HG02840 (cell line): ENCODE data around the gene PRSS36.
A peak's percentile ranks its signal among the peaks of the same experiment; 100 is the strongest.
"Not testable (repeated sequence)": the region's sequence is repeated elsewhere in the genome, so short reads cannot be mapped to it uniquely, and the experiment has no call there.

Source experiments
- ATAC-seq: cut with Tn5 transposase; IDR thresholded peaks from one replicate; pipeline ENCODE4 v1.9.1; 2021; ENCODE audit warnings: mild to moderate bottlenecking, moderate library complexity, moderate number of reproducible peaks; ENCODE audit not compliant: unreplicated experiment, low FRiP score

The PRSS36 gene

DNA sequence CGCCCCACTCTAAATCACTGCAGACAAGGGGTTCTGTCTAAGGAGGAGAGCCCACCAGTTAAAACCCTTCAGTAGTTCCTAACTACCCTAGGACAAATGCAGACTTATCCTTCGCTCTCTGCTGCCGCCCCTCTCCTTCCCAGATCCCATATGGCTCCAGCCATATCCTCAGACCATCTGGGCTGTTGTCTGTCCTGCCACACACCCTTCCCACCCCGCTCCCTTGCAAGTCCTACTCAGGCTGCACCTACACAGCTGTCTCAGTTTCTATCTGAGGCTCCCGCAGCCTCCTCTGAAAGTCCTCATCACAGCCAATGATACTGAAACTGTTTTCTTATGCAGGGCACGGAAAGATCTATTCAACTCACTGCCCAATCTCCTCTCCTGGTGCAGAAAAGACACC lies 42.4 kb downstream of the PRSS36 start:
- no peak for ATAC-seq

GRCh38 chr16:31106509-31107464 lies 43.1 kb downstream of the PRSS36 start:
- no peak for ATAC-seq

- ATAC-seq, result no peak
Observed at GRCh38 chr16:31105677-31106213, 44.1 kb downstream of the PRSS36 start.

- not testable (repeated sequence) for ATAC-seq
Observed at GRCh38 chr16:31100876-31101641, 48.8 kb downstream of the PRSS36 start.

DNA sequence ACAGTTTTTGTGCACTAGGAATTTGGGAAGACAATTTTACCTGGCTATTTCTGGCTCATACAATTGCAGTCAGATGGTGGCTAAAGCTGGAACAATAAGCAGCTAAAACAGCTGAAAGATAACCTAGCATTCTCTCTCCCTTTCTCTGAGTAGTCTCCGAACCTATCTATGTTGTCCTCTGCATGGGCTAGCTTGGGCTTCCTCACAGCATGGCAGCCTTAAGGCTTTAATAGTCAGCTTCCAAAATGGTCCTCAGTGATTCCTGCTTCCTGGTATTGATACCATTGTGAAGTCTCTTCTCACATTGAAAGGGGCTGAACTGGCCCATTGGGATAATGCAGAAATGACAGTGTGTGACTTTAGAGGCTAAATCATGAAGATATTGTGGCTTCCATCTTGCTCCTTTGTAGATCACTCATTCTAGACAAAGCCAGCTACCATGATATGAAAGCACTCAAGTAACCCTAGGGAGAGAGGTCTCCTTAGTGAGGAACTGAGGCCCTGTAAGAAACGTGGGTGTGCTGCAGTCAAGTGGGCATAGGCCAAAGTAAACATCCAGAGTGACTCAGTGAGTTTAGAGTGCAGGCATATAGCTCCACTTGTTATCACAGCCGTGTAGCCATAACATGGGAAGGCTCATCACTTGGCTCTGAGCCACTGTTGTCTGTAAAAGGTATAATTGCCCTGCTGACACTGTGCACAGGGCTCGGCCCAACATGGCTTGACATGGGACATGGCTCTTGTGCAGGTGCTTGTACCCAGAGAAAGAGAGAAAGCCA lies 49.8 kb downstream of the PRSS36 start:
- no peak for ATAC-seq

DNA sequence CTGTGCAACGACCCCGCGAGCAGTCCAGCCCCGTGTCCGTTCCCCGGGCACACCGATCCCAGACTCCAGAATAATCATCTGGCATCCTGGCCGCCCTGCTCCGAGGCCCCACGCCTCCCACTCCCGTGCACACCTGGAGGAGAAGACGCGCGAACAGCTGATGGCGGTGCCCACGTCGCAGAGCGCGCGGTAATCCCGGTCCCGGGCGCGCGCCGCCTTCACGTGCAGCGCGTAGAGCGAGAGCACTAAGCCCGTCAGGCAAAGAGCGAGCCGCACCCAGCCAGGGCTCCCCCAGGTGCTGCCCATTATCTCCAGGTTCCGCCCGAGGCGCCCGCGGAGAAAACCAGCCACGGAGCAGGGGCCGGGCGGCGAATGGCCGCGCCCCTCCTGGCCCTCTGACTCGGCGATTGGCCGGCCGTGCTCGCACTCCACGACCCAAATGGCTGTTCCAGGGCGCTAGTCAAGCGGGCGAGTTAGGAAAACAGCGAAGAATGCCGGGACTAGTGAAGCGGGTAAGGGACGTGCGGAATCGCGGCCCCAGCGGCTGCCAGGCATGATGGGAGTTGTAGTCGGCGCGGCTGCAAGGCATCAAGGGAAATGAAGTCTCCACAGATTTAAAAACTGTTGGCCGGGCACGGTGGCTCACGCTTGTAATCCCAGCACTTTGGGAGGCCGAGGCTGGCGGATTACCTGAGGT lies 55.3 kb downstream of the PRSS36 start, which contains the start of gene VKORC1:
VKORC1 (minus strand) TSS at position 374 of the 697 bp plus-strand sequence; CDS start at position 306, 68 bp downstream.
- peak; percentile 73 for ATAC-seq

DNA sequence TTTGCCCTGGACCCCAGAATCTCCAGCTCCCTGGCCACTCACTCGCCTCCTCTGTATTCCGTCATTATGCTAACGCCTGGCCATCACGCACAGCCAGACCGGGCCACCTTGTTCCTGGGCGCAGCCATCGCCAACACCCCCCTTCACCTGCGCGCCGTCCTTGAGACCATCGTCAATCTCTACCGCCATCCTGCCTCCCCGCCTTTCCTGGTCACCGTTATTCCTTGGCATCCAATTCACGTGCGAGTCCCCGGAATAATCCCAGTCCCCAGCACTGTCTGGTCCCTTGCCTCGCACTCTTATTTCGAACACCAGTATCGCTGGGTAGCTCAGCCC lies 55.8 kb downstream of the PRSS36 start:
- no peak for ATAC-seq

DNA sequence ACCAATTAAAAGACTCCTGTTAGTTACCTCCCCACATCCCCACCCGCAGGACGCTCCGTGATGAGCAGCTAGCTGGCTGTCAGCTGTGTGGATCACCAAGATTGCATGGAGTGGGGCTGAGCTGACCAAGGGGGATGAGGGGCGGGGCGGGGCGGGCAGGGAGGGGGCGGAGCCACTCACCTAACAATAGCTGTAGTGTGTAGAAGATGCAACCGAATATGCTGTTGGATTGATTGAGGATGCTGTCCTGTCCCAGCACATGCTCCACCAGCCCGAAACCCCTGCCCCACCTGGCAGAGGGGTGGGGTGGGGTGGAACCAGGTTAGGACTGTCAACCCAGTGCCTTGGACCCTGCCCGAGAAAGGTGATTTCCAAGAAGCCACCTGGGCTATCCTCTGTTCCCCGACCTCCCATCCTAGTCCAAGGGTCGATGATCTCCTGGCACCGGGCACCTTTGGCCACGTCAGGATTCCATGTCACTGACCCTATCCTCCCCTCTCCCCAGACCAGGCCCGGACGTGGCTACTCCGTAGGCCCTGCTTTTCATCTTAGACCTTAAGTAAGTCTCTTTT lies 56.6 kb downstream of the PRSS36 start:
- no peak for ATAC-seq

- ATAC-seq, result no peak
Observed at GRCh38 chr16:31092330-31092729, 57.5 kb downstream of the PRSS36 start.

DNA sequence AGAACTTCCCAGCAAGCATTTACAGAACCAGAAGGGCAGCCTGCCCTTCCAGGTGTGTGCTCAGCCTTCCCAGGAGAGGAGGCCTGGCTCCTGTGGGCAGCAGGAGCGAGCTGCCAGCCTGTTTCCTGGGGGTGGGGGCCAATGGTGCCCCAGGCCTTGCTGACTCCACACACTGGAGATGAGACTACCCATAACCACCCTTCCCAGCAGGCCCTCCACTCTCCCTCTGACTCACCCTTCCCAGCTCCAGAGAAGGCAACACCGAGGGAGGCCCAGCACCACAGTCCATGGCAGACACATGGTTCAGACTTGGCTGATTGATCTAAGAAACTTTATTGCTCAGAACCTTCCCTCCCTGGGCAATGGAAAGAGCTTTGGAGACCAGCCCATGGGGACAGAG lies 59.3 kb downstream of the PRSS36 start:
- ATAC-seq, result no peak

DNA sequence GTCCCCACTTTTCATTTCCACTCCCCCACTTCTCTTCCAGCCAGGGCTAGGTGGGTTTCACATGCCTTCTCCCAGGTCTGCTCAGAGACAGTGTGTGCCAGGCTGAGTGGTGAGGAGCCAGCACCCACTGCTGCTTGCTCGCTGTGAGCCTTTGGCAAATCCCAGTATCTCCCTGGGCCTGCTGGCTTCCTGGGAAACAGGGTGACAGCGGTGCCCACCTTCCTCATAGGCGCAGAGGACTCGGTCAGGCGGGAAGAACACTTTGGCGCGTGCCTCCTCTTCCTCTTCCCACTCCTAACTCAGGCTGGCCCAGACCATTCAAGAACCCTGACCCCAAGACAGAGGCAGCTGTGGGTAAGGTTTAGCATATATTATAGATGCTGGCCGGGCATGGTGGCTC lies 60.7 kb downstream of the PRSS36 start:
- ATAC-seq, result no peak
